ENCODE data around the gene PNKD.

The PNKD gene

GRCh38 chr2:218320704-218321336, 50.5 kb downstream of the PNKD start:
- no peak overlapping the region for H3K4me3 ChIP-seq (replicated peaks; ENCODE audit: insufficient read depth, low read length)
- TF ChIP-seq CTCF (IDR thresholded peaks at IDR 0.05; ENCODE audit: insufficient read depth, low read length) = no peak
- 0 out of 2 replicates have a peak, but pooled peaks have one; percentile 13 for TF ChIP-seq SPI1 (IDR thresholded peaks at IDR 0.05; ENCODE audit: borderline replicate concordance, low read depth)
- TF ChIP-seq GABPA (IDR thresholded peaks at IDR 0.05; ENCODE audit: low read depth) = no peak
- no peaks in the 10 kb centered on the region for H3K27me3 ChIP-seq (ENCODE audit: insufficient read depth, poor library complexity, severe bottlenecking)
- DNase-seq (ENCODE audit: low read depth in 1 of 2, low spot score in 1 of 2) = no peak
- H3K27ac ChIP-seq (replicated peaks) = no peak overlapping the region; the same call in 1 of the 2 replicates

DNA sequence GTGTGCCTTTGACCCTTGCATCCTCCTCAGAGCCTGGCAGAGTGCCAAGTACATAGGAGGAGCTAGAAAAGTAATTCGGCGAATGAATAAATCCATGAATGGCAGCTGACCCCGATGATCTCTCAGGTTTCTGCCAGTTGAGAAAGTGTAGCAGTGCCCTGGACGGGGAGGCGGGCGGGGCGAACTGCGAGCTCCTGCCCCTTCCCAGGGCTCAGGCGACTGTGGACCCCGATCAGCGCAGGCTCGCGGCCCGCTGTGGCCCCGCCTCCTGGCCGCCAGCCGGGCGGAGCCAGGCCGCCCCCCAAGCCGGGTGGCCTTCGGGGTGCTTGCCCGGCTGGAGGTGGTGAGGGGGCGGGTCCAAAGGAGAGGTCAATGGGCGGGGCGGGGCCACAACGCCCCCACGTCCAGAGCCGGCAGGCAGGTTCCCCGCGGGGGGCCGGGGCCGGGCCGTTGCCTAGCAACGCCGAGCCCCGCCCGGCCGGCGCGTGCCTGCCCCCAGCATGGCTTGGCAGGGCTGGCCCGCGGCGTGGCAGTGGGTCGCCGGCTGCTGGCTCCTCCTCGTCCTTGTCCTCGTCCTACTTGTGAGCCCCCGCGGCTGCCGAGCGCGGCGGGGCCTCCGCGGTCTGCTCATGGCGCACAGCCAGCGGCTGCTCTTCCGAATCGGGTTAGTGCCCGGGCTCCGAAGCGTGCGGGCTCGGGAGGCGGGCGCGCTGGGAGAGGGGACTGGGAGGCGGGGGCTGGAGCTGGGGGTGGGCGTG, 52.6 kb downstream of the PNKD start:
- DNase-seq (ENCODE audit: low read depth in 1 of 2, low spot score in 1 of 2) = peak; percentile 50 to 82
- no peak for TF ChIP-seq GABPA (IDR thresholded peaks at IDR 0.05; ENCODE audit: low read depth)
- TF ChIP-seq REST (IDR thresholded peaks at IDR 0.05; ENCODE audit: insufficient replicate concordance, low read depth) = no peak
- no peak for TF ChIP-seq CTCF (IDR thresholded peaks at IDR 0.05; ENCODE audit: insufficient read depth, low read length)
- no peak for TF ChIP-seq SPI1 (IDR thresholded peaks at IDR 0.05; ENCODE audit: borderline replicate concordance, low read depth)
- no peak for TF ChIP-seq POLR2AphosphoS5 (IDR thresholded peaks at IDR 0.05; ENCODE audit: low read depth)
- Histone ChIP-seq H3K27me3 (ENCODE audit: insufficient read depth, poor library complexity, severe bottlenecking) (no peaks in the 10 kb centered on the region), H3K27ac (replicated peaks) (peak overlapping the region; percentile 56), H3K4me3 (replicated peaks; ENCODE audit: insufficient read depth, low read length) (peak overlapping the region; percentile 44)

GRCh38 chr2:218323526-218324472, 53.5 kb downstream of the PNKD start:
- Histone ChIP-seq H3K27me3 (ENCODE audit: insufficient read depth, poor library complexity, severe bottlenecking) (no peaks in the 10 kb centered on the region), H3K27ac (replicated peaks) (peak overlapping the region; percentile 56), H3K4me3 (replicated peaks; ENCODE audit: insufficient read depth, low read length) (peak overlapping the region; percentile 44)
- DNase-seq (ENCODE audit: low read depth in 1 of 2, low spot score in 1 of 2) = peak; percentile 38 to 45
- TF ChIP-seq SPI1 (IDR thresholded peaks at IDR 0.05; ENCODE audit: borderline replicate concordance, low read depth) (no peak), CTCF (IDR thresholded peaks at IDR 0.05; ENCODE audit: insufficient read depth, low read length) (no peak), GABPA (IDR thresholded peaks at IDR 0.05; ENCODE audit: low read depth) (no peak), POLR2AphosphoS5 (IDR thresholded peaks at IDR 0.05; ENCODE audit: low read depth) (no peak), REST (IDR thresholded peaks at IDR 0.05; ENCODE audit: insufficient replicate concordance, low read depth) (no peak)
